Type B pancreatic cell (in vitro differentiated cells): Measurements from ENCODE around the gene CCDC63. TPM values are rescaled to one million over a fixed set of nuclear protein-coding genes. Genes with fewer than 3 reads are reported as not detected.

Source experiments
- DNase-seq: peaks from one replicate; pipeline ENCODE4 v3.0.0; 2021; ENCODE audit warnings: mixed read lengths; ENCODE audit not compliant: unreplicated experiment; ENCODE audit errors: extremely low spot score
- H3K27ac Mint-ChIP-seq: 2 replicates; pipeline ENCODE4 v1.8.0; 2021; ENCODE audit warnings: mild to moderate bottlenecking, mixed read lengths
- H3K27me3 Mint-ChIP-seq: 2 replicates; pipeline ENCODE4 v1.8.0; 2021; ENCODE audit warnings: mixed read lengths
- H3K36me3 Mint-ChIP-seq: 2 replicates; pipeline ENCODE4 v1.8.0; 2021; ENCODE audit warnings: mixed read lengths
- H3K4me1 Mint-ChIP-seq: one replicate; pipeline ENCODE4 v1.8.0; 2021; ENCODE audit warnings: mixed read lengths; ENCODE audit not compliant: unreplicated experiment
- H3K4me3 Mint-ChIP-seq: 2 replicates; pipeline ENCODE4 v1.8.0; 2021; ENCODE audit warnings: mild to moderate bottlenecking, mixed read lengths
- H3K9me3 Mint-ChIP-seq: 2 replicates; pipeline ENCODE4 v1.8.0; 2021; ENCODE audit warnings: mixed read lengths
- long read RNA-seq: library from polyadenylated mRNA; unstranded; transcript quantifications from one replicate; pipeline ENCODE4 v2.0.0, GENCODE V29; 2020
- total RNA-seq: library from RNA; stranded (reverse); gene quantifications from 2 replicates; pipeline ENCODE4 v1.2.1, GENCODE V29; 2021; ENCODE audit warnings: low replicate concordance
- TF ChIP-seq, protein P1 (sequence below): fragments of 200-600 bp; sonication (generic); conservative IDR thresholded peaks from 2 replicates; pipeline ENCODE4 v1.5.0; 2021; ENCODE audit warnings: antibody characterized with exemption, mild to moderate bottlenecking

Gene CCDC63
- total RNA-seq, result not detected in 2 replicates
- long read RNA-seq, result 0 reads

DNA sequence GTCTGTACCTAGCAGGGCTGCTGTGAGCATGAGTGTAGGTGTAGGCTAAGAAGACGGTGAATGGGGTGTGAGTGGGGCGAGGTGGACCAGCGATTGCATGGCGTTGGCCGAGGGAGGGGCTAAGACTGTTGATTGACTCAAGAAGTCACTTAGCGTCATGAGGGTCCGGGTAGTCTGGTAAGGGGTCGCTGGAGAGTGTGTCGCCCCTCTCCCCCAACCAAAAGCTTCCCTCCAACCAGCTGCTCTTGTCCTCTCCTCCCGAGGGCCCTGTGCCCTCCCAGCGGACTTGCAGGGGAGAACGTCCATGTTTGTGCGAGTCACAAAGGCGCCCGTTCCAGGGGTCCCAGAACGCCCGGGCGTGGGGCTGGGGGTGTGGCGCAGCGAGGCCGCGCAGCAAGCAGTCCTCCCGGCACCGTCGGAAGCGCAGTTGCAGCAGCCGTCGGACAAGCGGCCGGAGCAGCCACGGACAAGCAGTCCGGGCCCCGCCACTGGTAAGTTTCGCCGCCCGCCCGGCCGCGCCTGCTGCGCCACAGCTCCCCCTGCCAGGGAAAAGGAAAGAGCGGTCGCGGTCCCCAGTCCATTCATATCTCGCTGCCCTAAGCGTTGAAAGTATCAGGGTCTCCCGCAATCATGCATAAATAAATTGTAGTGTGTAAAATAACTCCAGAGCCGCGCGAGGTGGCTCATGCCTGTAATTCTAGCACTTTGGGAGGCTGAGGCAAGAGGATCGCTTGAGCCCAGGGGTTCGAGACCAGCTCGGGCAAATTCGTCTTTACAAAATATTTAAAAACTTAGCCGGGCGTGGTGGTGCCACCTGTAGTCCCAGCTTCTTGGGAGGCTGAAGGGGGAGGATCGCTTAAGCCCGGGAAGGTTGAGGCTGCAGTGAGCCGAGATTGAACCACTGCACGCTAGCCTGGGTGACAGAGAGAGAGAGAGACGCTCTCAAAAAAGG lies at the start of gene CCDC63:
CCDC63 (plus strand) TSS at position 373 of the 952 bp plus-strand sequence. CDS start 5,968 bp downstream, outside the sequence.
- TF ChIP-seq, protein P1, sequence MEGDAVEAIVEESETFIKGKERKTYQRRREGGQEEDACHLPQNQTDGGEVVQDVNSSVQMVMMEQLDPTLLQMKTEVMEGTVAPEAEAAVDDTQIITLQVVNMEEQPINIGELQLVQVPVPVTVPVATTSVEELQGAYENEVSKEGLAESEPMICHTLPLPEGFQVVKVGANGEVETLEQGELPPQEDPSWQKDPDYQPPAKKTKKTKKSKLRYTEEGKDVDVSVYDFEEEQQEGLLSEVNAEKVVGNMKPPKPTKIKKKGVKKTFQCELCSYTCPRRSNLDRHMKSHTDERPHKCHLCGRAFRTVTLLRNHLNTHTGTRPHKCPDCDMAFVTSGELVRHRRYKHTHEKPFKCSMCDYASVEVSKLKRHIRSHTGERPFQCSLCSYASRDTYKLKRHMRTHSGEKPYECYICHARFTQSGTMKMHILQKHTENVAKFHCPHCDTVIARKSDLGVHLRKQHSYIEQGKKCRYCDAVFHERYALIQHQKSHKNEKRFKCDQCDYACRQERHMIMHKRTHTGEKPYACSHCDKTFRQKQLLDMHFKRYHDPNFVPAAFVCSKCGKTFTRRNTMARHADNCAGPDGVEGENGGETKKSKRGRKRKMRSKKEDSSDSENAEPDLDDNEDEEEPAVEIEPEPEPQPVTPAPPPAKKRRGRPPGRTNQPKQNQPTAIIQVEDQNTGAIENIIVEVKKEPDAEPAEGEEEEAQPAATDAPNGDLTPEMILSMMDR, result peak; percentile 63
- no peaks in the 10 kb centered on the region for H3K9me3 Mint-ChIP-seq
- peaks cover 82% of the 10 kb centered on the region for H3K27me3 Mint-ChIP-seq
- peak within 1 kb of the TSS; percentile 80 for H3K4me3 Mint-ChIP-seq
- no peaks in the 10 kb centered on the region for H3K36me3 Mint-ChIP-seq
- H3K4me1 Mint-ChIP-seq, result no peaks in the 10 kb centered on the region
- no peak within 1 kb of the TSS for H3K27ac Mint-ChIP-seq
- peak; percentile 78 for DNase-seq

DNA sequence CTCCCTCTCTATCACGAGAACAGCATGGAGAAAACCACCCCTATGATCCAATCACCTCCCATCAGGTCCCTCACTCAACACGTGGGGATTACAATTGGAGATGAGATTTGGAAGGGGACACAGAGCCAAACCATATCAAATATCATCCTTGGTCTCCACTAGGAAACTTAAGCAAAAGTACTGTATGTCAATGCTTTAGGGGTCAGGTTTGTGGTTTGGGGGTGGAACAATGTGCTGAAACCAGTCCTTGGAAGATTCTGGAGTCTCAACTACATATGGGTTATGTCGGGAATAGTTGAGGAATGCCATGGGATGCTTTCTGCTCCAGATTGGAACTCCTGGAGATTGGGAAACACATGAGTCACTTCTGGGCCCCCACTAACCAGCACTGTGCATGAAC lies 48.3 kb upstream of the CCDC63 start:
- Mint-ChIP-seq H3K36me3 (no peaks in the 10 kb centered on the region), H3K27me3 (no peaks in the 10 kb centered on the region), H3K9me3 (peaks cover 6% of the 10 kb centered on the region), H3K4me1 (no peaks in the 10 kb centered on the region), H3K27ac (no peak overlapping the region), H3K4me3 (no peak overlapping the region)
- TF ChIP-seq, protein P1, result no peak
- no peak for DNase-seq

DNA sequence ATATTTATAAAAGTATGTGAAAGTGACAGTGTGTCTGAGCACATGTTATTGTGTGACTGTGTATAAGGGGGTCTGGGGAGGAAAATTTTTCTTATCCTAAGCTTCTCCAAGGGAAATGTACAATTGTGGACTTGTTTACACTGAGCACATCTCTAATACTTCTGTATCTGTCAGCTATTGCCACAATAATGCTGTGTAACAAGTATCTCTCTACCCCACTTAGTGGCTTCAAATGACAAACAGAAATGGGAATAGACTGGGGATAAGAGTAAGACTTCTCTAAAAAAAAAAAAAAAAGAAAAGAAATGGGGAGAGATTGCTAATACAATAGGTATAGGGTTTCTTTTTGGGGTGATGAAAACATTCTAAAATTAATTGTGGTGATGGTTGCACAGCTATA lies 44.3 kb upstream of the CCDC63 start:
- Mint-ChIP-seq H3K36me3 (no peaks in the 10 kb centered on the region), H3K9me3 (peaks cover 9% of the 10 kb centered on the region), H3K27ac (no peak overlapping the region), H3K27me3 (no peaks in the 10 kb centered on the region), H3K4me3 (no peak overlapping the region), H3K4me1 (no peaks in the 10 kb centered on the region)
- DNase-seq, result no peak
- TF ChIP-seq, protein P1, result no peak

DNA sequence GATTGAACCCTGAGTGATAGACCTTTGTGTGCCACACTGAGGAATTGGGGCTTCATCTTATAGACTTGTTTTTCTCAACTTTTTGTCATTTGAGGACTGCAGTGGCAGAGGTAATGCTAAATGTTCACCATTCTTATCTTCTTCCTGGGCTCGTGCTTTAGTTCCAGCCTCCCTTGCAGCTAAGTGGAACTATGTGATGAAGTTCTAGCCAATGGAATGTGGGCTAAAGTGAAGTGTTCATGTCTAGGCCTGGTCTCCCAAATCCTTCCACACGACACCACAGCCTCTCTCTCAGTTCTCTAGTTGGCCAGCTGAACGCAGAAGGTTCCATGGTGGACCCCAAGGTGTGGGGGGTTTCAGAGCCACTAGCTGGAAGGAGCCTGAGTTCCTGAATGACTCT lies 42.4 kb upstream of the CCDC63 start:
- peaks cover 3% of the 10 kb centered on the region for H3K27me3 Mint-ChIP-seq
- H3K27ac Mint-ChIP-seq, result no peak overlapping the region
- TF ChIP-seq, protein P1, result no peak

DNA sequence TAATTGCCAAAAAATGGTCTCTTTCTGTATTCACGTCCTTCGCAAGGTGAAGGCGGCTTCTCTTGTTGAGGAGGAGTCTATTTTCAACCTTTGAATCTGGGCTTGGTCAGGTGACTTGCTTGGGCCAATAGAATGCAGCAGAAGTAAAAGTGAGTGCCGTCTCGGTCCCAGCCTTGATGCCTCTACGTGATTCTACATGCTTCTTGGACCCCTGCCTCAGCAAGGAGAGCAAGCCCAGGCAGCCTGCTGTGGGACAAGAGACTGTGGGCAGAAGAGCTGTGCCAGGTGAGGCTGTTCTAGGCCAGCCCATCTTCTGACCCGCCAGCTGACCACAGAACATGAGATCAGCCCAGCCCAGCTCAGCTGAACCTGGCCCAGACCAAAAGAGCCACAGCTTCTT lies 39.1 kb upstream of the CCDC63 start:
- Mint-ChIP-seq H3K4me1 (no peaks in the 10 kb centered on the region), H3K27ac (no peak overlapping the region), H3K27me3 (peaks cover 14% of the 10 kb centered on the region), H3K4me3 (no peak overlapping the region), H3K36me3 (no peaks in the 10 kb centered on the region), H3K9me3 (peaks cover 5% of the 10 kb centered on the region)
- TF ChIP-seq, protein P1, result no peak
- no peak for DNase-seq

More for the DNA sequence above, 42.4 kb upstream of the CCDC63 start:
- Mint-ChIP-seq H3K36me3 (no peaks in the 10 kb centered on the region), H3K4me3 (no peak overlapping the region), H3K4me1 (no peaks in the 10 kb centered on the region), H3K9me3 (peaks cover 9% of the 10 kb centered on the region)
- no peak for DNase-seq
